Measurements from ENCODE around the gene RGS7BP.

The RGS7BP gene

GRCh38 chr5:64646169-64646568 is 140.4 kb downstream of the RGS7BP start:
- no peak for TF ChIP-seq CTCF (IDR thresholded peaks at IDR 0.05; ENCODE audit: insufficient read depth, low read length, poor library complexity, severe bottlenecking)
- H3K4me3 ChIP-seq (replicated peaks; ENCODE audit: low read depth, low read length) = no peak overlapping the region
- no peaks in the 10 kb centered on the region; the same call in 1 of the 2 replicates for H3K36me3 ChIP-seq (ENCODE audit: control insufficient read depth, insufficient read depth, low read length)
- no peaks in the 10 kb centered on the region for H3K27me3 ChIP-seq (replicated peaks; ENCODE audit: control insufficient read depth, insufficient read depth, low read length)
- no peak for DNase-seq (ENCODE audit: extremely low read depth, insufficient read length)

GRCh38 chr5:64649512-64649911 is 143.7 kb downstream of the RGS7BP start:
- Histone ChIP-seq H3K27me3 (replicated peaks; ENCODE audit: control insufficient read depth, insufficient read depth, low read length) (no peaks in the 10 kb centered on the region), H3K4me3 (replicated peaks; ENCODE audit: low read depth, low read length) (no peak overlapping the region), H3K36me3 (ENCODE audit: control insufficient read depth, insufficient read depth, low read length) (no peaks in the 10 kb centered on the region; the same call in 1 of the 2 replicates)
- no peak for TF ChIP-seq CTCF (IDR thresholded peaks at IDR 0.05; ENCODE audit: insufficient read depth, low read length, poor library complexity, severe bottlenecking)
- DNase-seq (ENCODE audit: extremely low read depth, insufficient read length) = no peak

- H3K4me3 ChIP-seq (replicated peaks; ENCODE audit: low read depth, low read length) = no peak overlapping the region
- no peak for DNase-seq (ENCODE audit: extremely low read depth, insufficient read length)
- H3K36me3 ChIP-seq (ENCODE audit: control insufficient read depth, insufficient read depth, low read length) = no peaks in the 10 kb centered on the region
- TF ChIP-seq CTCF (IDR thresholded peaks at IDR 0.05; ENCODE audit: insufficient read depth, low read length, poor library complexity, severe bottlenecking) = no peak
- no peaks in the 10 kb centered on the region for H3K27me3 ChIP-seq (replicated peaks; ENCODE audit: control insufficient read depth, insufficient read depth, low read length)
Observed at GRCh38 chr5:64653766-64654560, 148.1 kb downstream of the RGS7BP start.

- no peak for TF ChIP-seq CTCF (IDR thresholded peaks at IDR 0.05; ENCODE audit: insufficient read depth, low read length, poor library complexity, severe bottlenecking)
- DNase-seq (ENCODE audit: extremely low read depth, insufficient read length) = no peak
- Histone ChIP-seq H3K27me3 (replicated peaks; ENCODE audit: control insufficient read depth, insufficient read depth, low read length) (no peaks in the 10 kb centered on the region), H3K36me3 (ENCODE audit: control insufficient read depth, insufficient read depth, low read length) (no peaks in the 10 kb centered on the region), H3K4me3 (replicated peaks; ENCODE audit: low read depth, low read length) (no peak overlapping the region)
Observed at GRCh38 chr5:64654561-64654938, 148.7 kb downstream of the RGS7BP start.

- no peak for TF ChIP-seq CTCF (IDR thresholded peaks at IDR 0.05; ENCODE audit: insufficient read depth, low read length, poor library complexity, severe bottlenecking)
- Histone ChIP-seq H3K36me3 (ENCODE audit: control insufficient read depth, insufficient read depth, low read length) (no peaks in the 10 kb centered on the region), H3K27me3 (replicated peaks; ENCODE audit: control insufficient read depth, insufficient read depth, low read length) (no peaks in the 10 kb centered on the region), H3K4me3 (replicated peaks; ENCODE audit: low read depth, low read length) (no peak overlapping the region)
- no peak for DNase-seq (ENCODE audit: extremely low read depth, insufficient read length)
Observed at GRCh38 chr5:64655596-64655995, 149.8 kb downstream of the RGS7BP start.
